GM12892 (cell line): ENCODE data around the gene SLC36A1.

Experiments
- DNase-seq: peaks from one replicate; pipeline ENCODE4 v3.0.0; 2011; ENCODE audit not compliant: insufficient read length
- FAIRE-seq: peaks from 2 replicates; lab custom pipeline; 2011; peaks lifted over from hg19 to GRCh38; lab: Jason Lieb, UNC
- POLR2A ChIP-seq: IDR thresholded peaks from 2 replicates; pipeline ENCODE4 v1.6.1; 2011; ENCODE audit warnings: low read depth, low read length, control low read depth
- POLR2AphosphoS5 ChIP-seq: IDR thresholded peaks from 2 replicates; pipeline ENCODE4 v1.6.1; 2011; ENCODE audit warnings: low read depth, low read length, control low read depth
- TAF1 ChIP-seq: IDR thresholded peaks from 2 replicates; pipeline ENCODE4 v1.6.1; 2011; ENCODE audit warnings: low read depth, mild to moderate bottlenecking, control low read depth, low read length, borderline replicate concordance

Gene SLC36A1

DNA sequence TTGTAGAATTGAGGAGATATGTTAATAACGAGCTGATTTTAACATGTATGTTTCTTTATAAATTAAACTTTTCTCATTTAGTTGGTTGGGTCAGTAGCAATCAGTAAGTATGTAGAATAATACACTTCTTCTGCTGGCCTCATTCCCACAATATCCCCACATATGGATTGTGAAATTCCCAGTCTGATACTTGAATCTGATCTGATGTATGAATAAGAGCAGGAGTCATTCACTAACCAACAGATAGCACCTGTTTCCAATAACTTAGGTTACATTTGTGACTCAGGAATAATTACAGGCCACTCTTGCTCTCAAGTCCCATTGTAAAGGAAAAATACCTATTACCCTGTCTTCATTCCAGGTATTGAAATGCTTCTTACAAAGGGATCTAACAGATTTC, 23.9 kb downstream of the SLC36A1 start:
- no peak for DNase-seq
- FAIRE-seq, result no peak
- TF ChIP-seq POLR2A, result no peak
- no peak for TF ChIP-seq TAF1
- no peak for TF ChIP-seq POLR2AphosphoS5

DNA sequence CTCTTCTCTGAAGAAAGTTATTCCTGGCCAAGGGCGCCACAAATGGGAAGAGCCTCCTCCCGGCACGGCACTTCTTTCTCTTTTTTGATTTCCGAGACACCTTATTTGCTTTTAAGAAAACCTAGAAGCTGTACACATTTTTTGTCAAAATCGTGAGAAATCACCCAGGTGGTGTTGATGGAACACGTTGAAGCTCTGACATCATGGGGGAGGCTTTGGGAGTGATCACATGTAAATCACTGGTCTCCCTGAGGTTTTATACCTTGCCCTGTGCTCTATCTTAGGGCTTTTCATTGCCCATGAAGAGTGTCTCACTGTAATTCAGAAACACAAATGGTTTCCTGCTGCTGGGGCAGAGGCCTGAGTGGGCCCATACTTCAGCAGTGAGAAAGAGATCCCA, 27.4 kb downstream of the SLC36A1 start:
- no peak for DNase-seq
- FAIRE-seq, result no peak
- TF ChIP-seq POLR2A (no peak), POLR2AphosphoS5 (no peak), TAF1 (no peak)

DNA sequence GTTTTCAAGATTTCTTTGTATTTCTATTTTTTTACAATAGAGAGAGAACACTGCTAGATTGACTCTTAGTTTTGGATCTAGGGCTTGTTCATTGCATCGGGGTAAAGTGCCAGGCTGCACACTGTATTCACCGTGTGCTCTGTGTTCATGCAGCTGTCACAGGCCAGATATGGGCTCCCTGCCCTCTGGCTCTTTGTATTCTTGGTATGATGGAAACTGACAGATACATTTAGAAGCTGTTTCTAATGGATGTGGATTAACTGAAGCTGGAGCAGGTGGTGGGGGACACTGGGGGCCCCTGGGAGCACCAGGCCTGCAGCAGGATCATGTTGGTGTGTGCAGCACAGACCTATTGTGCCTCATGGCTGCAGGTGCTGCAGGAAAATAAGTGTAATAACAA, 28.0 kb downstream of the SLC36A1 start:
- no peak for DNase-seq
- no peak for FAIRE-seq
- TF ChIP-seq TAF1 (no peak), POLR2AphosphoS5 (no peak)

DNA sequence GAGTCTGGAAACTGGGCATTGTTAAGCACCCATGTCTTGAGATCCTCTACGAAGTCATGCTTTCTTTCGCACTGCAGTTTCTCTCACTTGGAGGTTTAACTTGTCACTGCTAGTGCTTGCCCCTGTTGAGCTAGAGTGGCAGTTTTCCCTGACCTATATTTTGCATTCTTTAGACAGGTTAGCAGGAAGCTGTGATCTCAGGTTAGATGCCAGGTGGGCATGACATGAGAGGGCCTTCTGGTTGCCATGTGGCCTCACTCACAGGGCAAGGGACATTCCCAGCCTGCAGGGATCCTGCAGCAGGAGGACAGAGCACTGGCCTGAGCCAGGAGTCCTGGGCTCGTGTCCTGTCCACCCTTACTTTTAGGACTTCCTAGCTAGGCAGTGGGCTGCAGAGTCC, 28.6 kb downstream of the SLC36A1 start:
- FAIRE-seq (no peak), DNase-seq (no peak)
- TF ChIP-seq TAF1 (no peak), POLR2A (no peak), POLR2AphosphoS5 (no peak)

DNA sequence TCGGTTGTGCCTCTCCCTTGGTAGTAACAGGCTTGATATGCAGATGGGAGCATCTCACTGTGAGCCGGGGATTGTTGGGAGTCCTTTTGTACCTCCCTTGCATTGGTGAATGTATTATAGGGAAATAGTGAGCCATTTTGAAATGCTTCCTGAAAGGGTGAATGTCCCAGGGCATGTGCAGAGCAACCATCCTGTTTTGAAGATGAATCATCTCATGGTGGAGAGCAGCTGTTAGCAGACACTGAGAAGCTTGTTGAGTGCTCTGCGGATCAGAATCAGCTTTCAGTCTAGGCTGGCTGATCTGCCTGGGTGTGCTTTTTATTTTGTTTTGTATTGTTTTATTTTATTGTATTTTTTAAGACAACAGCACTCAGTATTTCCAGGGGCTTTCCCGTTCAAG, 29.7 kb downstream of the SLC36A1 start:
- FAIRE-seq, result no peak
- TF ChIP-seq TAF1 (no peak), POLR2A (no peak), POLR2AphosphoS5 (no peak)

DNA sequence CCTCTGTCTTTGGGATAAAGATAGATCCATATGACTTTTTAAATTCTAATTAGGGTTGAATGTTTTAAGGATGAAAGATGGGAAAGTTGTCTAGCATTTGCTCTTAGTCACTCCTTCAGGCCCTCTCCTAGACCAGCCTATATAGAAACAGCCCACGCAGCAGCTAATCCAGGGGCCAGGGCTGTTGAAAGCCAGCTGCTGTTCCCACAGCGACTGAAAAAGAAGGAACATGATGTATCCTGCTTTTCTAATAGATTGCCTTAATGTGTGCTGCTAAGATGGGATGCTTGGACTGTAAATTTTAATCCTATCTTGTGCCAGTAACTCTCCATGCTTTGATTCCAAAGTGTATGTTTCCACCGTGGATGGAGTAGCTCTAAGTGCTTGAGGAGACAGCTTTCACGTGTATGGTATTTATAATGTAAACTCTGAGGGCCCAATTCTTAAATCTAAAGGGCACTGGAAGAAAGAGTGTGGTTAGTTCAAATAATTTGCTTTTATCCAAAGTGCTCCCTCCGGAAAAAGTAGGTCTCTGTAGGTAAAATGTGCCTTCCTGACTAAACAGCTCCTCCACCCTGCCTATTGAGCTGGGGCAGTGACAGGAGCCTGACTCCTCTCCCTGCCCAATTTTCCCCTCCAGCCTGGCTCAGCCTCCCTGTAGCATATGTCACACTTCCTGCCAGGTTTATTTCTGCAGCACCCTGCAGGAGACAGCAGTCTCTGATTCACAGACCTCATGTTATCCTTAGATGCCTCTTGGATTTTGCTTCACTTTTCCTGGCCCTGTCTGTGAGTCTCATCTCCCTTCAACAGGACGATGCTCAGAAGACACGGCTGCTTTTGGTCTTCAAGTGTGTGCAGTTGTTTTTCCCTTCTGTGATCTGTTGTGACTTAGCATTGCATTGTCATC, 33.2 kb downstream of the SLC36A1 start:
- no peak for DNase-seq
- no peak for TF ChIP-seq POLR2AphosphoS5
- no peak for TF ChIP-seq POLR2A
- no peak for TF ChIP-seq TAF1
- FAIRE-seq, result no peak

More for the DNA sequence above, 29.7 kb downstream of the SLC36A1 start:
- no peak for DNase-seq

DNA sequence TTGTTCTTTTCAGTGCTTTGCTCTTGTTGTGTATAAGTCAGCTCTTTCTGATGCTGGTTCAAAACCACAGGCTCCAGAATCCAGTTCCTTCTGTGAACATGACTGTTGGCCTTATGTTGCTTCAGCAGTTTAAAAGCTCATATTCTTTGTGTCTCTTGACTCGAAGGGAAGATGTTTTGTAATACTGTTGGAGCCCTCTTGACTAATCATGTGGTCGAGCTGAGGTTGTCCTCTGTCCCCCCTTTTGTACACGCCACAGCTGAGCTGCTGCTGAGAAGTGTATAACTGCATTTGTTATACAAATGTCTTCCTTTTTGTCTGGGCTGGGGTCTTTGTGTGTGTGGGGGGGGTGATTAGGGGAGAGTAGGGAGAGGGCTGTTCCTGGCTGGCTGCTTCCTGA, 35.8 kb downstream of the SLC36A1 start:
- FAIRE-seq (no peak), DNase-seq (no peak)
- TF ChIP-seq POLR2A, result no peak
- no peak for TF ChIP-seq POLR2AphosphoS5
- no peak for TF ChIP-seq TAF1

DNA sequence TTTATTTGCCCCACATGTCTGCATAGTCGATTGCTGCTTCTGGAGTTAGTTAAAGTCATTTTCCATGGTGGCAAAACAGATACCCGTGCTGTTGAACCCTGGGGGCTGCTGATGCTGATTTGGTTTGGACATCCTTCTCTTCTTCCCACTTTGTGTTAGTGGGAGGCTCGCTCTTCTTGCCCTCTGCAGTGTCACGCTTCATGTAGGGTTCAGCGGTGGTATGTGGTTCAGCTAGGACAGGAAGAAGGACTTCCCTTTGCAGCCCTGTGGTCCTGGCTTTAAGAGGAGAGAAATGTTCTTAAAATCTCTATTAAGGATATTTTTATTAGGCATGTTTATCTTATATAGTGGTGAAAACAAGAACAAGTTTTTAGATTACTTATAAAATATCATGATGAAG, 36.2 kb downstream of the SLC36A1 start:
- no peak for DNase-seq
- no peak for TF ChIP-seq POLR2A

DNA sequence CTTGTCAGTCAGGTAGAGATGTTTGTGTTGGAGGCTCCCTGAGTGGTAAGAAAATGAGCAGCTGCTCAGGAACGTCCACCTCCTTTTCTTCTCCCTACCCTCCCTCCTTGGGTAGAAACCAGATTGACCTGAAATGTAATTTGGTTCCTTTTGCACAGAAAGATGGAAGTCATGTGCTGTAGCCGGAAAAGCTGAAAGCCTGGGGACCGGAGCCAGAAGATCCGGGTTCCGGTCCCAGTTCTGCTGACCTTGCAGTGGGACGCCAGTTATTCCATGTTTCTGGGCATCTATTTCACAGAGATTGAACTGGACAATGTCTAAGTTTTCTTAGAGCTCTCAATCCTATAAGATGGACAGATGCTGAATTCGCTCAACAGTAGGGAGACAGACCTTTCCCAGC, 40.1 kb downstream of the SLC36A1 start:
- no peak for DNase-seq
- no peak for FAIRE-seq
- no peak for TF ChIP-seq POLR2A
- TF ChIP-seq TAF1, result no peak
- TF ChIP-seq POLR2AphosphoS5, result no peak

More for the DNA sequence above, 36.2 kb downstream of the SLC36A1 start:
- FAIRE-seq, result no peak

DNA sequence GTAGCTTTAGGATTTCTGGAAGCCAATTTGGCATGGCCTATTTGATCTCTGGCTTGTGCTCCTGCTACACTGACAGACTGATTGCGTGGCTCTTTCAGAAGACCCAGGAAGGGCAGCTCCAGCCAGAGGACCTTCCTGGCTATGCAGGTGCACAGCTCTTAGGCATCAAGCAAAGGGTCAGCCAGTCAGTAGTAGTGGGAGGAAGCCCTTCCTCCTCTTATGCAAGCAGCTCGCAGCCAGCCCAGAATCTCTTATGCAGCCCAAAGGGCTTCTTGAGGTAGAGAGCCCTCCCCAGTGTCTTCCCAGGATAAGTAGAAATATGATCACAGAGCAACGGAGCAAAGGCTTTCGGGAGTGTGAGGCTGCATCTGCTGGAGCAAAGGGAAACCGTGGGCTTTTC, 43.2 kb downstream of the SLC36A1 start:
- no peak for TF ChIP-seq TAF1
- TF ChIP-seq POLR2AphosphoS5, result no peak
- no peak for TF ChIP-seq POLR2A
- DNase-seq (no peak), FAIRE-seq (no peak)

DNA sequence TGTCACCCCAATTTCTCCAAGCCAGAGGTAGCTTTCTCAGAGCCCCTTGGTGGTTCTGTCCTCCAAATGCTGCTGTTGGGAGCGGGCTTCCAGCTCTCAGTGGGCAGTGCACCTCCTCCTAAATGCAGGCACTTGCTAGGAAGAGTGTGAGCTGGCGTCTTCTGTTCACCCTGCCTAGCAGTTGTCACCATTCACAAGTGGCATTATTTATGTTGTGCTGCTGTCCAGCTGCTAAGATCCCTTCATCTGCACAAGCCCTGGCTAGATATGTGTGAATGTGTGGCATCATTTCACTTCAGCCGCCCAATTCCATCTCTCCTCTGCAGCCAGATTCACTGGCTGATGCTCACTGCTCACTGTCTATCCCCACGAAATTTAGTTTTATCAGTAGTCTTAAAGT, 43.7 kb downstream of the SLC36A1 start:
- FAIRE-seq, result no peak
- TF ChIP-seq POLR2AphosphoS5, result no peak
- no peak for TF ChIP-seq TAF1
- TF ChIP-seq POLR2A, result no peak
- no peak for DNase-seq

DNA sequence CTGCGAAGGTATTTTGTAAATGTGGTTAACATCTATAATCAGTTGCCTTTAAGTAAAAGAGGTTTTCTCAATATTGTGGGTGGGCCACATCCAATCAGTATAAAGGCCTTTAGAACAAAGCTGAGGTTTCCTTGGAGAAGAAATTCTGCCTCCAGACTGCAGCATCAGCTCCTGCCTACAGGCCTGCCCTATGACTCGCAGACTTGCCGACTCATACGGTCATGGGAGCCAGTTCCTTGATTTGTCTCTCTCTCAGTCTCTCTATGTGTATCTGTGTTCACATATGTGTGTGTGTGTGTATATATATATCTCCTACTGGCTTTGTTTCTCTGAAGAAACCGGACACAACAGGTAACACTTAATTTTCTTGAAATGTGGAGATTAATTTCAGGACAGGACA, 45.3 kb downstream of the SLC36A1 start:
- no peak for DNase-seq
- no peak for TF ChIP-seq TAF1
- no peak for TF ChIP-seq POLR2A
- TF ChIP-seq POLR2AphosphoS5, result no peak
- FAIRE-seq, result no peak
